ENCODE measurements around the gene E2F4. TPM values are rescaled to one million over a fixed set of nuclear protein-coding genes. Genes with fewer than 3 reads are reported as not detected.

E2F4 gene
- total and polyA plus RNA-seq, 7 donors: 22.6 to 106 (median 46.6) TPM

DNA sequence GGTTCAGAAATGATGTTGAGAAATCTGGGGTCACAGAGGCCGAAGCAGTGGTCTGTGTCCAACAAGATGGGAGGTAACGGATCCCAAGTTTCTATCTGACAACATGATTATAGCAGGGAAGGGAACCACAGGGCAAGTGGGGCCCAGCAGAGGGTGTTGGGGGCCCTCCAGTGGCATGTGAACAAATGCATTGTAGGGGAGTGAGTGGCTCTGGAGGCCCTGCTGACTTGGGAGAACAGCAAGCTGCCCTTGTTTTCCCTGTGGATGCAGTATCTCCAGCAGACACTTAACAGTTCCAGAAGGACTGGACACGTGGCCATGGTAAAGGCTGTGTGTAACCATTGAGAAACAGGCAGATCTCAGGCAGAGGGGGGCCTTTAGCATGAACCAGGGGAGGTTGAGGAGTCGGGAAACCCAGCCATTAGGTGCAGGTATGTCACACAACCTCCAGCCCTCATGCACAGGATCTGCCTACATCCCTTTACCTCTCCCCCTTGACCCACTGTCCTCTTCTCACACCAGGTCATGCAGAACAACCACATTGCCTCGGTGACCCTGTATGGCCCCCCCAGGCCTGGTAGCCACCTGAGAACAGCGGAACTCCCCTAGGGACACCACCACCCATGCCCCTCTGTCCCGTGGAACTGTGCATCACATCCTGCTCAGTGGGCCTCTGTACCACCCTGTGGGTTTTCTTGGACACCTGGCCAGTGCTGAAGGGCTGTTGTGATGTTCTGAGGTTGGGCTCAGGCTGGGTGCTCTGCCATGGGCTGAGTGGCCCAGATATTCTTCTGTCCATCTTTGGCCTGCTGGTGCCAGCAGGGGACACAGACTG, 45.2 kb upstream of the E2F4 start:
- Histone ChIP-seq H3K9me3 (no peaks in the 10 kb centered on the region), H3K36me3 (ENCODE audit: insufficient read depth in 1 of 2, low read depth in 1 of 2) (peaks cover 19 to 76% of the 10 kb centered on the region in 2 donors), H3K27me3 (ENCODE audit: insufficient read depth in 3 of 3, low read length in 2 of 3) (peaks cover 0 to 17% (median 0%) of the 10 kb centered on the region in 3 donors), H3K4me3 (no peak overlapping the region), H3K27ac (no peak overlapping the region), H3K4me1 (peaks cover 2% of the 10 kb centered on the region)
- intact Hi-C loops (cut with DNase I): no loop called here
- TF ChIP-seq, protein P1, sequence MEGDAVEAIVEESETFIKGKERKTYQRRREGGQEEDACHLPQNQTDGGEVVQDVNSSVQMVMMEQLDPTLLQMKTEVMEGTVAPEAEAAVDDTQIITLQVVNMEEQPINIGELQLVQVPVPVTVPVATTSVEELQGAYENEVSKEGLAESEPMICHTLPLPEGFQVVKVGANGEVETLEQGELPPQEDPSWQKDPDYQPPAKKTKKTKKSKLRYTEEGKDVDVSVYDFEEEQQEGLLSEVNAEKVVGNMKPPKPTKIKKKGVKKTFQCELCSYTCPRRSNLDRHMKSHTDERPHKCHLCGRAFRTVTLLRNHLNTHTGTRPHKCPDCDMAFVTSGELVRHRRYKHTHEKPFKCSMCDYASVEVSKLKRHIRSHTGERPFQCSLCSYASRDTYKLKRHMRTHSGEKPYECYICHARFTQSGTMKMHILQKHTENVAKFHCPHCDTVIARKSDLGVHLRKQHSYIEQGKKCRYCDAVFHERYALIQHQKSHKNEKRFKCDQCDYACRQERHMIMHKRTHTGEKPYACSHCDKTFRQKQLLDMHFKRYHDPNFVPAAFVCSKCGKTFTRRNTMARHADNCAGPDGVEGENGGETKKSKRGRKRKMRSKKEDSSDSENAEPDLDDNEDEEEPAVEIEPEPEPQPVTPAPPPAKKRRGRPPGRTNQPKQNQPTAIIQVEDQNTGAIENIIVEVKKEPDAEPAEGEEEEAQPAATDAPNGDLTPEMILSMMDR (IDR thresholded peaks at IDR 0.05): no peak
- WGBS, 3 donors: 81 to 83% (median 83%) methylated on average over 7 of the region's 7 CpGs
- DNase-seq (no peak), ATAC-seq (no peak)

DNA sequence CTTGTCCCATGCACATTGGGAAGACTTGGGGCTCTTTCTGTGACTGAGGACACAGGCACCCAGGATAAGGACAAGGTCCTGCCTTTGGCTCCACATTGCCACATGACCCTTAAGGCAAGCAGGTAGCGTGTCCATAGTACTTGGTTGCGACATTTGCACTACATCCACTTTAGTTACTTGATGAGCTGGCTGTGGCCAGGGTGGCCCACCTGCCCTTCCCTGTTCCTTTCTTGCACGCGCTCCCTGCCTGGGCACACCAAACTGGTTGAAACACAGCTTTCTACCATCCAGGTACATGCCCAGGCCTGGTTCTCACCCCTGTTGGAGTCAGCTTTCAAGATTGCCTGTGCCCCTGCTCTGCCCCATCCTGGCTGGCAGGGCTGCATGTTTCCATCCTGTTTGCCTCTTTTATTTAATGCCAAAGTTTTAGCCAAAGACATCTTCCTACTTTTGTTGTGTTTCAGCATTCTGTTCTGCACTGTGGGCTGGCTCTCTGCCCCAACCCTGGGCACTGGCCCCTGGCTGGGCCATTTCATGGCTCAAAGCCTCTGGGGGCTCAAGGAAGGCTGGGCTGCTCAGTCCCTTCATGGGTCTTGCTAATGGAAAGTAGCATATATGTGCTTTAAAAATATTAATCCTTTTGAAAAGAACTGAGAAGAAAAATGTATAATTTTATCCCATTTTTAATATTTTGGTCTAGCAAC, 44.4 kb upstream of the E2F4 start:
- no peak overlapping the region for H3K4me3 ChIP-seq
- peaks cover 0 to 17% (median 0%) of the 10 kb centered on the region in 3 donors for H3K27me3 ChIP-seq (ENCODE audit: insufficient read depth in 3 of 3, low read length in 2 of 3)
- no peaks in the 10 kb centered on the region for H3K9me3 ChIP-seq
- no peak for DNase-seq
- ATAC-seq: no peak
- H3K36me3 ChIP-seq (ENCODE audit: insufficient read depth in 1 of 2, low read depth in 1 of 2): peaks cover 12 to 68% of the 10 kb centered on the region in 2 donors
- H3K27ac ChIP-seq: no peak overlapping the region
- peaks cover 2% of the 10 kb centered on the region for H3K4me1 ChIP-seq
- WGBS, 3 donors: 92 to 96% (median 94%) methylated on average over 4 of the region's 4 CpGs
- TF ChIP-seq, protein P1 (IDR thresholded peaks at IDR 0.05): no peak
- intact Hi-C loops (cut with DNase I): no loop called here

- intact Hi-C loops (cut with DNase I): no loop called here
- no peak for ATAC-seq
- Histone ChIP-seq H3K27ac (no peak overlapping the region), H3K36me3 (ENCODE audit: insufficient read depth in 1 of 2, low read depth in 1 of 2) (peaks cover 11 to 62% of the 10 kb centered on the region in 2 donors), H3K4me1 (peaks cover 2% of the 10 kb centered on the region), H3K4me3 (no peak overlapping the region), H3K27me3 (ENCODE audit: insufficient read depth in 3 of 3, low read length in 2 of 3) (peaks cover 0 to 17% (median 0%) of the 10 kb centered on the region in 3 donors), H3K9me3 (no peaks in the 10 kb centered on the region)
- WGBS, 3 donors: 84 to 89% (median 88%) methylated on average over 2 of the region's 2 CpGs
- no peak for DNase-seq
- TF ChIP-seq, protein P1 (IDR thresholded peaks at IDR 0.05): no peak
These were observed 43.7 kb upstream of the E2F4 start for GRCh38 chr16:67148221-67148620.

GRCh38 chr16:67148656-67149275, 43.2 kb upstream of the E2F4 start:
- no peak for DNase-seq
- Histone ChIP-seq H3K4me1 (peaks cover 2% of the 10 kb centered on the region), H3K27me3 (ENCODE audit: insufficient read depth in 3 of 3, low read length in 2 of 3) (peaks cover 0 to 17% (median 0%) of the 10 kb centered on the region in 3 donors), H3K9me3 (no peaks in the 10 kb centered on the region), H3K36me3 (ENCODE audit: insufficient read depth in 1 of 2, low read depth in 1 of 2) (peaks cover 11 to 56% of the 10 kb centered on the region in 2 donors), H3K4me3 (no peak overlapping the region), H3K27ac (no peak overlapping the region)
- intact Hi-C loops (cut with DNase I): no loop called here
- no peak for ATAC-seq
- 85 to 88% (median 85%) methylated on average over 11 of the region's 11 CpGs for WGBS, 3 donors
- TF ChIP-seq, protein P1 (IDR thresholded peaks at IDR 0.05): no peak
